GM23338 (cell line): ENCODE measurements around the gene CRY1. TPM values are rescaled to one million over a fixed set of nuclear protein-coding genes. Genes with fewer than 3 reads are reported as not detected.

ENCODE experiments used
- ATAC-seq: fragments of 200-7000 bp; cut with Tn5 transposase; 3 replicates; pipeline ENCODE4 v1.9.1; 2020
- DNase-seq: peaks from one replicate; pipeline ENCODE4 v3.0.0-alpha.2; 2015; ENCODE audit warnings: low spot score
- H2AFZ ChIP-seq: fragments of 200-600 bp; sonication (generic); 2 replicates; pipeline ENCODE4 v1.8.0; 2016; ENCODE audit warnings: antibody characterized with exemption, mild to moderate bottlenecking, moderate library complexity
- H3F3A ChIP-seq: fragments of 200-600 bp; sonication (generic); replicated peaks from 2 replicates; pipeline ENCODE4 v1.8.0; 2017; ENCODE audit warnings: antibody characterized with exemption, mixed run types, low read depth
- H3K27ac ChIP-seq: fragments of 200-600 bp; sonication (generic); 2 replicates; pipeline ENCODE4 v1.6.1; 2016; ENCODE audit warnings: low read depth
- H3K27me3 ChIP-seq: fragments of 200-600 bp; sonication (generic); 2 replicates; pipeline ENCODE4 v1.8.0; 2016; ENCODE audit warnings: mild to moderate bottlenecking, mixed run types, moderate library complexity; ENCODE audit not compliant: insufficient read depth
- H3K36me3 ChIP-seq: fragments of 200-600 bp; sonication (generic); 2 replicates; pipeline ENCODE4 v1.8.0; 2016; ENCODE audit warnings: mild to moderate bottlenecking; ENCODE audit not compliant: insufficient read depth
- H3K4me1 ChIP-seq: fragments of 200-600 bp; sonication (generic); 2 replicates; pipeline ENCODE4 v1.8.0; 2016; ENCODE audit warnings: mild to moderate bottlenecking, moderate library complexity; ENCODE audit not compliant: insufficient read depth
- H3K4me2 ChIP-seq: fragments of 200-600 bp; sonication (generic); 2 replicates; pipeline ENCODE4 v1.7.1; 2017; ENCODE audit warnings: mixed run types
- H3K4me3 ChIP-seq: fragments of 200-600 bp; sonication (generic); 2 replicates; pipeline ENCODE4 v1.6.1; 2016; ENCODE audit warnings: mixed run types
- H3K79me2 ChIP-seq: fragments of 200-600 bp; sonication (generic); replicated peaks from 2 replicates; pipeline ENCODE4 v1.8.0; 2017; ENCODE audit warnings: mild to moderate bottlenecking; ENCODE audit not compliant: insufficient read depth
- H3K9me2 ChIP-seq: fragments of 200-600 bp; sonication (generic); 2 replicates; pipeline ENCODE4 v1.8.0; 2017; ENCODE audit not compliant: insufficient read depth
- H4K20me1 ChIP-seq: fragments of 200-600 bp; sonication (generic); replicated peaks from 2 replicates; pipeline ENCODE4 v1.8.0; 2017; ENCODE audit warnings: mild to moderate bottlenecking; ENCODE audit not compliant: insufficient read depth
- H3K27ac Mint-ChIP-seq: 2 replicates; pipeline ENCODE4 v1.8.0; 2020; ENCODE audit warnings: inconsistent platforms, mild to moderate bottlenecking, moderate library complexity, mixed read lengths
- H3K27me3 Mint-ChIP-seq: 3 replicates; pipeline ENCODE4 v1.8.0; 2022; ENCODE audit warnings: low read depth, mild to moderate bottlenecking, moderate library complexity, mixed read lengths, inconsistent platforms; ENCODE audit not compliant: insufficient read depth, poor library complexity
- H3K36me3 Mint-ChIP-seq: 3 replicates; pipeline ENCODE4 v1.8.0; 2021; ENCODE audit warnings: low read depth, mild to moderate bottlenecking, inconsistent platforms, moderate library complexity, mixed read lengths
- H3K4me1 Mint-ChIP-seq: 3 replicates; pipeline ENCODE4 v1.8.0; 2020; ENCODE audit warnings: mild to moderate bottlenecking, inconsistent platforms, mixed read lengths
- H3K4me3 Mint-ChIP-seq: 3 replicates; pipeline ENCODE4 v1.8.0; 2021; ENCODE audit warnings: moderate library complexity, mild to moderate bottlenecking, inconsistent platforms, mixed read lengths
- H3K9me3 Mint-ChIP-seq: 3 replicates; pipeline ENCODE4 v1.8.0; 2020; ENCODE audit warnings: moderate library complexity, mild to moderate bottlenecking, inconsistent platforms, mixed read lengths
- ETS1 ChIP-seq: IDR thresholded peaks from 2 replicates; pipeline ENCODE4 v1.6.1; 2016; ENCODE audit warnings: antibody characterized with exemption
- EZH2 ChIP-seq: fragments of 200-600 bp; sonication (generic); IDR thresholded peaks from one replicate; pipeline ENCODE4 v1.8.0; 2017; ENCODE audit warnings: antibody characterized with exemption, mild to moderate bottlenecking, low read depth; ENCODE audit not compliant: unreplicated experiment
- JUNB ChIP-seq: IDR thresholded peaks from one replicate; pipeline ENCODE4 v1.6.1; 2016; ENCODE audit warnings: antibody characterized with exemption; ENCODE audit not compliant: unreplicated experiment
- NANOG ChIP-seq: IDR thresholded peaks from 2 replicates; pipeline ENCODE4 v1.6.1; 2016; ENCODE audit warnings: antibody characterized with exemption, borderline replicate concordance
- REST ChIP-seq: IDR thresholded peaks from one replicate; pipeline ENCODE4 v1.6.1; 2018; ENCODE audit warnings: antibody characterized with exemption; ENCODE audit not compliant: unreplicated experiment
- STAT1 ChIP-seq: IDR thresholded peaks from one replicate; pipeline ENCODE4 v1.6.1; 2016; ENCODE audit warnings: antibody characterized with exemption; ENCODE audit not compliant: unreplicated experiment
- ZNF114 ChIP-seq: fragments of 250-450 bp; sonication (Bioruptor Pico); IDR thresholded peaks from 2 replicates; pipeline ENCODE4 v1.5.0; 2020; ENCODE audit warnings: mild to moderate bottlenecking, moderate library complexity
- polyA plus RNA-seq: library from polyadenylated mRNA; unstranded; fragments of >200 nt; fragmentation: Nextera tagmentation; extraction: Ambion mirVana; gene quantifications from 2 replicates; pipeline ENCODE4 v1.2.1, GENCODE V29; 2016
- total RNA-seq: library from RNA; depleted of rRNA; stranded (reverse); fragments of >200 nt; shearing (Covaris generic); gene quantifications from 2 replicates; pipeline ENCODE4 v1.2.3, GENCODE V29; 2014
- TF ChIP-seq, protein P1 (sequence below): fragments of 250-450 bp; sonication (Bioruptor Pico); IDR thresholded peaks from 2 replicates; pipeline ENCODE4 v1.5.0; 2020; ENCODE audit warnings: mild to moderate bottlenecking, moderate library complexity

Gene CRY1
- total and polyA plus RNA-seq, 2 experiments from 2014 or later, result 27.7 to 28.2 TPM

DNA sequence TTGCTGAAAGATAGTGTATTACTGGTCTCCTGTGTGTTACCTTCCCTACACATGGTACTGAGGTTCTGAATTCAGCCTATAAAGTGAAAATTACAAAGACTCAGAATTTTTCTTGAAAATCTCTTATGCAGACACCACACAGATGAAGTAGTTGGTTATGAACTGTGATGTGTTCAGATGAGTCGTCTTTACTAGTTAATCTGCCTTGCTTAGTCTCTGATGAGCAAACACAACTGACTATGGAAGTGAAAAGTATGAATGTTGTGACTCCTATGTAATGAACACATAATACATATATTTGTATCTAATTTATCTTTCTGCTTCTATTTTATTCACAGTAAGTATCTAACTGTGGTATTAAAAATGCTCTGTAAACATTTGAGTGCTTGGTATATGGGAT is 111.1 kb downstream of the CRY1 start (continued):
- TF ChIP-seq, protein P1, sequence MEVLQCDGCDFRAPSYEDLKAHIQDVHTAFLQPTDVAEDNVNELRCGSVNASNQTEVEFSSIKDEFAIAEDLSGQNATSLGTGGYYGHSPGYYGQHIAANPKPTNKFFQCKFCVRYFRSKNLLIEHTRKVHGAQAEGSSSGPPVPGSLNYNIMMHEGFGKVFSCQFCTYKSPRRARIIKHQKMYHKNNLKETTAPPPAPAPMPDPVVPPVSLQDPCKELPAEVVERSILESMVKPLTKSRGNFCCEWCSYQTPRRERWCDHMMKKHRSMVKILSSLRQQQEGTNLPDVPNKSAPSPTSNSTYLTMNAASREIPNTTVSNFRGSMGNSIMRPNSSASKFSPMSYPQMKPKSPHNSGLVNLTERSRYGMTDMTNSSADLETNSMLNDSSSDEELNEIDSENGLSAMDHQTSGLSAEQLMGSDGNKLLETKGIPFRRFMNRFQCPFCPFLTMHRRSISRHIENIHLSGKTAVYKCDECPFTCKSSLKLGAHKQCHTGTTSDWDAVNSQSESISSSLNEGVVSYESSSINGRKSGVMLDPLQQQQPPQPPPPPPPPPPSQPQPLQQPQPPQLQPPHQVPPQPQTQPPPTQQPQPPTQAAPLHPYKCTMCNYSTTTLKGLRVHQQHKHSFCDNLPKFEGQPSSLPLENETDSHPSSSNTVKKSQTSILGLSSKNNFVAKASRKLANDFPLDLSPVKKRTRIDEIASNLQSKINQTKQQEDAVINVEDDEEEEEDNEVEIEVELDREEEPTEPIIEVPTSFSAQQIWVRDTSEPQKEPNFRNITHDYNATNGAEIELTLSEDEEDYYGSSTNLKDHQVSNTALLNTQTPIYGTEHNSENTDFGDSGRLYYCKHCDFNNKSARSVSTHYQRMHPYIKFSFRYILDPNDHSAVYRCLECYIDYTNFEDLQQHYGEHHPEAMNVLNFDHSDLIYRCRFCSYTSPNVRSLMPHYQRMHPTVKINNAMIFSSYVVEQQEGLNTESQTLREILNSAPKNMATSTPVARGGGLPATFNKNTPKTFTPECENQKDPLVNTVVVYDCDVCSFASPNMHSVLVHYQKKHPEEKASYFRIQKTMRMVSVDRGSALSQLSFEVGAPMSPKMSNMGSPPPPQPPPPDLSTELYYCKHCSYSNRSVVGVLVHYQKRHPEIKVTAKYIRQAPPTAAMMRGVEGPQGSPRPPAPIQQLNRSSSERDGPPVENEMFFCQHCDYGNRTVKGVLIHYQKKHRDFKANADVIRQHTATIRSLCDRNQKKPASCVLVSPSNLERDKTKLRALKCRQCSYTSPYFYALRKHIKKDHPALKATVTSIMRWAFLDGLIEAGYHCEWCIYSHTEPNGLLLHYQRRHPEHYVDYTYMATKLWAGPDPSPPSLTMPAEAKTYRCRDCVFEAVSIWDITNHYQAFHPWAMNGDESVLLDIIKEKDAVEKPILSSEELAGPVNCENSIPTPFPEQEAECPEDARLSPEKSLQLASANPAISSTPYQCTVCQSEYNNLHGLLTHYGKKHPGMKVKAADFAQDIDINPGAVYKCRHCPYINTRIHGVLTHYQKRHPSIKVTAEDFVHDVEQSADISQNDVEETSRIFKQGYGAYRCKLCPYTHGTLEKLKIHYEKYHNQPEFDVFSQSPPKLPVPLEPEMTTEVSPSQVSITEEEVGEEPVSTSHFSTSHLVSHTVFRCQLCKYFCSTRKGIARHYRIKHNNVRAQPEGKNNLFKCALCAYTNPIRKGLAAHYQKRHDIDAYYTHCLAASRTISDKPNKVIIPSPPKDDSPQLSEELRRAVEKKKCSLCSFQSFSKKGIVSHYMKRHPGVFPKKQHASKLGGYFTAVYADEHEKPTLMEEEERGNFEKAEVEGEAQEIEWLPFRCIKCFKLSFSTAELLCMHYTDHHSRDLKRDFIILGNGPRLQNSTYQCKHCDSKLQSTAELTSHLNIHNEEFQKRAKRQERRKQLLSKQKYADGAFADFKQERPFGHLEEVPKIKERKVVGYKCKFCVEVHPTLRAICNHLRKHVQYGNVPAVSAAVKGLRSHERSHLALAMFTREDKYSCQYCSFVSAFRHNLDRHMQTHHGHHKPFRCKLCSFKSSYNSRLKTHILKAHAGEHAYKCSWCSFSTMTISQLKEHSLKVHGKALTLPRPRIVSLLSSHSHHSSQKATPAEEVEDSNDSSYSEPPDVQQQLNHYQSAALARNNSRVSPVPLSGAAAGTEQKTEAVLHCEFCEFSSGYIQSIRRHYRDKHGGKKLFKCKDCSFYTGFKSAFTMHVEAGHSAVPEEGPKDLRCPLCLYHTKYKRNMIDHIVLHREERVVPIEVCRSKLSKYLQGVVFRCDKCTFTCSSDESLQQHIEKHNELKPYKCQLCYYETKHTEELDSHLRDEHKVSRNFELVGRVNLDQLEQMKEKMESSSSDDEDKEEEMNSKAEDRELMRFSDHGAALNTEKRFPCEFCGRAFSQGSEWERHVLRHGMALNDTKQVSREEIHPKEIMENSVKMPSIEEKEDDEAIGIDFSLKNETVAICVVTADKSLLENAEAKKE (CRISPR knock-in tag), result no peak
- TF ChIP-seq EZH2 (no peak), NANOG (no peak), ETS1 (no peak), ZNF114 (no peak)

- 0 out of 2 replicates have a peak, but pooled peaks cover 4% of the 10 kb centered on the region for H3K79me2 ChIP-seq
- Mint-ChIP-seq H3K9me3 (no peaks in the 10 kb centered on the region), H3K36me3 (peaks cover 20% of the 10 kb centered on the region), H3K4me3 (no peak overlapping the region), H3K27ac (no peak overlapping the region), H3K27me3 (peaks cover 5% of the 10 kb centered on the region), H3K4me1 (peaks cover 11% of the 10 kb centered on the region)
- no peaks in the 10 kb centered on the region for H3K9me2 ChIP-seq
- no peak overlapping the region for H3K4me2 ChIP-seq
- H4K20me1 ChIP-seq, result no peaks in the 10 kb centered on the region; the same call in 1 of the 2 replicates
- no peak overlapping the region for H2AFZ ChIP-seq
- no peaks in the 10 kb centered on the region for H3K4me1 ChIP-seq
- no peaks in the 10 kb centered on the region for H3K27me3 ChIP-seq
- no peaks in the 10 kb centered on the region for H3K36me3 ChIP-seq
- no peak for TF ChIP-seq REST
- no peak for TF ChIP-seq STAT1
- TF ChIP-seq JUNB, result no peak
- DNase-seq (no peak), ATAC-seq (no peak)
- no peak overlapping the region for H3K4me3 ChIP-seq
- H3K27ac ChIP-seq, result no peak overlapping the region
- no peaks in the 10 kb centered on the region for H3F3A ChIP-seq
Measured at GRCh38 chr12:106981788-106982187, 111.6 kb downstream of the CRY1 start.
